Measurements from ENCODE around the gene COPS7A.

Gene COPS7A

GRCh38 chr12:6752167-6752920 is 28.5 kb downstream of the COPS7A start:
- no peak for DNase-seq

GRCh38 chr12:6752921-6753771 is 29.3 kb downstream of the COPS7A start, which contains the start of gene MLF2:
TSS of gene MLF2 (minus strand) at chr12:6753141. CDS start at chr12:6752334, 807 bp downstream.
- DNase-seq = peak; percentile 76

- no peak for DNase-seq
Observed at GRCh38 chr12:6753772-6754356, 30.0 kb downstream of the COPS7A start.

GRCh38 chr12:6754411-6754810 is 30.6 kb downstream of the COPS7A start:
- no peak for DNase-seq

- DNase-seq = no peak
Observed at GRCh38 chr12:6757028-6757690, 33.3 kb downstream of the COPS7A start.

- no peak for DNase-seq
Observed at GRCh38 chr12:6758506-6759095, 34.8 kb downstream of the COPS7A start.

- DNase-seq = no peak
Observed at GRCh38 chr12:6759741-6760140, 35.9 kb downstream of the COPS7A start.

- DNase-seq = no peak
Observed at GRCh38 chr12:6763380-6763779, 39.5 kb downstream of the COPS7A start.

GRCh38 chr12:6764011-6764828 is 40.4 kb downstream of the COPS7A start:
- DNase-seq = peak; percentile 93 to 95

- no peak for DNase-seq
Observed at GRCh38 chr12:6765048-6765633, 41.3 kb downstream of the COPS7A start.

GRCh38 chr12:6765634-6766581 is 42.1 kb downstream of the COPS7A start, which contains the start of gene PTMS:
TSS of gene PTMS (plus strand) at chr12:6766363. CDS start at chr12:6766706, 343 bp downstream.
- DNase-seq = peak; percentile 53 to 70

- no peak for DNase-seq
Observed at GRCh38 chr12:6766651-6767349, 43.0 kb downstream of the COPS7A start.

- no peak for DNase-seq
Observed at GRCh38 chr12:6767353-6768319, 43.8 kb downstream of the COPS7A start.

GRCh38 chr12:6768437-6768914 is 44.6 kb downstream of the COPS7A start:
- no peak for DNase-seq

- DNase-seq = no peak
Observed at GRCh38 chr12:6768990-6769389, 45.1 kb downstream of the COPS7A start.

GRCh38 chr12:6769666-6770065 is 45.8 kb downstream of the COPS7A start:
- DNase-seq = no peak

GRCh38 chr12:6770094-6770493 is 46.2 kb downstream of the COPS7A start:
- no peak for DNase-seq

- DNase-seq = no peak
Observed at GRCh38 chr12:6770600-6770999, 46.8 kb downstream of the COPS7A start.
